Neural cell (in vitro differentiated cells): ENCODE measurements around the gene NPAS2. TPM values are rescaled to one million over a fixed set of nuclear protein-coding genes. Genes with fewer than 3 reads are reported as not detected.

ENCODE experiments used
- H2AFZ ChIP-seq: fragments of 200-600, 300-800 bp; sonication (generic), shearing (Covaris generic); 2 replicates; pipeline ENCODE4 v1.6.0; 2014; ENCODE audit warnings: low read depth, mild to moderate bottlenecking, antibody characterized with exemption, low read length, moderate library complexity
- H3F3A ChIP-seq: fragments of 200-600 bp; shearing (Covaris generic); 2 replicates; pipeline ENCODE4 v1.6.1; 2016; ENCODE audit warnings: mild to moderate bottlenecking, moderate library complexity, mixed read lengths, antibody characterized with exemption, low read length; ENCODE audit not compliant: insufficient read depth, poor library complexity, severe bottlenecking
- H3K27ac ChIP-seq: fragments of 200-600, 300-800 bp; sonication (generic), shearing (Covaris generic); 2 replicates; pipeline ENCODE4 v1.5.1; 2014; ENCODE audit warnings: mild to moderate bottlenecking, low read length, moderate library complexity
- H3K27me3 ChIP-seq: fragments of 300-800, 200-600 bp; sonication (generic), shearing (Covaris generic); 2 replicates; pipeline ENCODE4 v1.6.0; 2014; ENCODE audit warnings: mild to moderate bottlenecking, low read depth, low read length, moderate library complexity; ENCODE audit not compliant: insufficient read depth
- H3K36me3 ChIP-seq: fragments of 300-800, 200-600 bp; sonication (generic), shearing (Covaris generic); 2 replicates; pipeline ENCODE4 v1.5.1; 2014; ENCODE audit warnings: mild to moderate bottlenecking, antibody characterized with exemption, low read length, moderate library complexity; ENCODE audit not compliant: insufficient read depth
- H3K4me2 ChIP-seq: fragments of 300-800, 200-600 bp; sonication (generic), shearing (Covaris generic); 2 replicates; pipeline ENCODE4 v1.6.0; 2014; ENCODE audit warnings: mild to moderate bottlenecking, low read length
- H3K4me3 ChIP-seq: fragments of 300-800, 200-600 bp; sonication (generic), shearing (Covaris generic); 2 replicates; pipeline ENCODE4 v1.5.1; 2014; ENCODE audit warnings: mild to moderate bottlenecking, low read length, moderate library complexity
- H3K79me2 ChIP-seq: fragments of 200-600 bp; shearing (Covaris generic); replicated peaks from 2 replicates; pipeline ENCODE4 v1.6.0; 2014; ENCODE audit warnings: mild to moderate bottlenecking, low read length, moderate library complexity; ENCODE audit not compliant: insufficient read depth
- H3K9ac ChIP-seq: fragments of 300-800, 200-600 bp; sonication (generic), shearing (Covaris generic); 2 replicates; pipeline ENCODE4 v1.6.1; 2016; ENCODE audit warnings: mild to moderate bottlenecking, low read length, mixed read lengths
- H3K9me2 ChIP-seq: fragments of 200-600 bp; shearing (Covaris generic); 2 replicates; pipeline ENCODE4 v1.6.1; 2016; ENCODE audit warnings: mild to moderate bottlenecking, low read length, mixed read lengths; ENCODE audit not compliant: insufficient read depth
- H3K9me3 ChIP-seq: fragments of 200-600, 300-800 bp; sonication (generic), shearing (Covaris generic); 2 replicates; pipeline ENCODE4 v1.6.1; 2016; ENCODE audit warnings: mild to moderate bottlenecking, mixed run types, low read length, moderate library complexity, mixed read lengths
- H4K20me1 ChIP-seq: fragments of 200-600 bp; shearing (Covaris generic); 2 replicates; pipeline ENCODE4 v1.6.1; 2016; ENCODE audit warnings: mild to moderate bottlenecking, mixed run types; ENCODE audit not compliant: insufficient read depth
- EP300 ChIP-seq: fragments of 450-650 bp; conservative IDR thresholded peaks from 2 replicates; pipeline ENCODE4 v1.6.1; 2014; ENCODE audit warnings: antibody characterized with exemption, mild to moderate bottlenecking, moderate library complexity; ENCODE audit not compliant: poor library complexity, severe bottlenecking
- EZH2 ChIP-seq: fragments of 200-600, 300-800 bp; shearing (Covaris generic), sonication (generic); IDR thresholded peaks from 2 replicates; pipeline ENCODE4 v1.6.1; 2014; ENCODE audit warnings: antibody characterized with exemption, low read length, borderline replicate concordance, mild to moderate bottlenecking; ENCODE audit not compliant: insufficient read depth, poor library complexity, severe bottlenecking
- MXI1 ChIP-seq: fragments of 450-650 bp; conservative IDR thresholded peaks from 2 replicates; pipeline ENCODE4 v1.6.1; 2014; ENCODE audit warnings: antibody characterized with exemption, mild to moderate bottlenecking; ENCODE audit not compliant: poor library complexity, severe bottlenecking
- POLR2AphosphoS5 ChIP-seq: IDR thresholded peaks from 2 replicates; pipeline ENCODE4 v1.6.1; 2012
- RAD21 ChIP-seq: fragments of 450-650 bp; conservative IDR thresholded peaks from 2 replicates; pipeline ENCODE4 v1.6.1; 2014; ENCODE audit warnings: antibody characterized with exemption, mild to moderate bottlenecking, moderate library complexity
- REST ChIP-seq: IDR thresholded peaks from 2 replicates; pipeline ENCODE4 v1.6.1; 2012; ENCODE audit warnings: borderline replicate concordance
- SMC3 ChIP-seq: fragments of 450-650 bp; conservative IDR thresholded peaks from 2 replicates; pipeline ENCODE4 v1.6.1; 2014; ENCODE audit warnings: antibody characterized with exemption, mild to moderate bottlenecking, moderate library complexity; ENCODE audit not compliant: poor library complexity
- TAF1 ChIP-seq: IDR thresholded peaks from 2 replicates; pipeline ENCODE4 v1.6.1; 2012; ENCODE audit warnings: low read depth
- polyA plus RNA-seq: library from polyadenylated mRNA; depleted of rRNA; stranded (reverse); fragments of >200 nt; gene quantifications from 2 replicates; pipeline ENCODE4 v1.2.3, GENCODE V29; 2014
- TF ChIP-seq, protein P1 (sequence below): fragments of 450-650 bp; IDR thresholded peaks from 2 replicates; pipeline ENCODE4 v1.5.1; 2014; ENCODE audit warnings: antibody characterized with exemption, mild to moderate bottlenecking, moderate library complexity; ENCODE audit not compliant: poor library complexity, severe bottlenecking

NPAS2 gene
- polyA plus RNA-seq, 1 donor from 2014 or later = 2.1 TPM

DNA sequence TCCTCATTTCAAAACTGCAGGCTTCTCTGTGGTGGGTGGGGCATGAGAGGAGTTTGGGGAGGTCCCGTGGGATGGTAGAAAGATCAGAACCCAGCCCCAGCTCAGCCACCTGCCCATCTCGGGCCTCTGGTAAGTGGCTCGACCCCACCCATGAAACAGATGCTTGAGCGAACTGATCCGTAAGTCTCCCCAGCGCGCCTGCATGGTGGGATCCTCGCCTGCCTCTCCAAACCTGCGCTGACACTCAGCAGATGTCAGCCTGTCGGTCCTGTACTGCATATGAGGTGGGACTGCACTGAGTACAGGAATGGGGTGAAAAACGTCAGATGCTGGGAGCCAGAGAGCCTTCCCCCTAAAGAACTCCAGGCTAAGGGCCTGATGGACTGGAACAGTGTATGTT is 166.2 kb downstream of the NPAS2 start:
- Histone ChIP-seq H2AFZ (no peak overlapping the region), H3K9ac (no peak overlapping the region), H3K36me3 (no peaks in the 10 kb centered on the region), H3K4me3 (no peak overlapping the region), H3K4me2 (no peak overlapping the region), H3K27me3 (no peaks in the 10 kb centered on the region), H3K27ac (no peak overlapping the region), H3F3A (no peaks in the 10 kb centered on the region), H3K79me2 (no peaks in the 10 kb centered on the region), H3K9me2 (no peaks in the 10 kb centered on the region), H4K20me1 (no peaks in the 10 kb centered on the region), H3K9me3 (no peaks in the 10 kb centered on the region)
- TF ChIP-seq MXI1 = no peak

DNA sequence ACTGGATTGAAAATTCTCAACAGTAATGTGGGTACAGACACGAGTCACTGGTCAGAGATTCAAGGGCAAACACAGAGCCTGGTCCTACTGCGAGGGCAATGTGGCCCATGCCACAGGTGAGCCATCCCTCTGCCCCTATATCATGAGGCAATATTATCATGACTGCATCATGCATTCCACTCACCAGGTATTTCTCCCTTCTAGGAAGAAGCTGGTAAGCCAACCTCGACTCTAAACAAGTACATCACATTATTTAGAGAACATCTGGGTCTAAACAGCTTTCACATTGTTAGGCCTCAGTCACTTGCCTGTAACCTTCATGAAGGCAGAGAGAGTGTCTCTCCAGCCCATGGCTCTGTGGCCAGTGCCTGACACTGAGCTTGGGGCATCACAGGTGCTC is 167.6 kb downstream of the NPAS2 start:
- Histone ChIP-seq H3K9me3 (no peaks in the 10 kb centered on the region), H4K20me1 (no peaks in the 10 kb centered on the region), H3F3A (no peaks in the 10 kb centered on the region), H2AFZ (no peak overlapping the region), H3K36me3 (no peaks in the 10 kb centered on the region), H3K9me2 (no peaks in the 10 kb centered on the region), H3K9ac (no peak overlapping the region), H3K27me3 (no peaks in the 10 kb centered on the region), H3K4me2 (no peak overlapping the region), H3K79me2 (no peaks in the 10 kb centered on the region), H3K4me3 (no peak overlapping the region), H3K27ac (no peak overlapping the region)
- TF ChIP-seq, protein P1, sequence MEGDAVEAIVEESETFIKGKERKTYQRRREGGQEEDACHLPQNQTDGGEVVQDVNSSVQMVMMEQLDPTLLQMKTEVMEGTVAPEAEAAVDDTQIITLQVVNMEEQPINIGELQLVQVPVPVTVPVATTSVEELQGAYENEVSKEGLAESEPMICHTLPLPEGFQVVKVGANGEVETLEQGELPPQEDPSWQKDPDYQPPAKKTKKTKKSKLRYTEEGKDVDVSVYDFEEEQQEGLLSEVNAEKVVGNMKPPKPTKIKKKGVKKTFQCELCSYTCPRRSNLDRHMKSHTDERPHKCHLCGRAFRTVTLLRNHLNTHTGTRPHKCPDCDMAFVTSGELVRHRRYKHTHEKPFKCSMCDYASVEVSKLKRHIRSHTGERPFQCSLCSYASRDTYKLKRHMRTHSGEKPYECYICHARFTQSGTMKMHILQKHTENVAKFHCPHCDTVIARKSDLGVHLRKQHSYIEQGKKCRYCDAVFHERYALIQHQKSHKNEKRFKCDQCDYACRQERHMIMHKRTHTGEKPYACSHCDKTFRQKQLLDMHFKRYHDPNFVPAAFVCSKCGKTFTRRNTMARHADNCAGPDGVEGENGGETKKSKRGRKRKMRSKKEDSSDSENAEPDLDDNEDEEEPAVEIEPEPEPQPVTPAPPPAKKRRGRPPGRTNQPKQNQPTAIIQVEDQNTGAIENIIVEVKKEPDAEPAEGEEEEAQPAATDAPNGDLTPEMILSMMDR = no peak
- TF ChIP-seq REST (no peak), POLR2AphosphoS5 (no peak), MXI1 (no peak), RAD21 (no peak), EP300 (no peak), TAF1 (no peak), SMC3 (no peak), EZH2 (no peak)

GRCh38 chr2:100987974-100988373 is 168.0 kb downstream of the NPAS2 start:
- no peaks in the 10 kb centered on the region for H3K9me3 ChIP-seq
- H3K9ac ChIP-seq = no peak overlapping the region
- no peaks in the 10 kb centered on the region for H3K79me2 ChIP-seq
- no peak overlapping the region for H3K4me2 ChIP-seq
- no peaks in the 10 kb centered on the region for H4K20me1 ChIP-seq
- H2AFZ ChIP-seq = no peak overlapping the region
- H3K4me3 ChIP-seq = no peak overlapping the region
- no peak overlapping the region for H3K27ac ChIP-seq
- H3K27me3 ChIP-seq = no peaks in the 10 kb centered on the region
- H3F3A ChIP-seq = no peaks in the 10 kb centered on the region
- no peaks in the 10 kb centered on the region for H3K36me3 ChIP-seq
- H3K9me2 ChIP-seq = no peaks in the 10 kb centered on the region
- no peak for TF ChIP-seq SMC3
- TF ChIP-seq POLR2AphosphoS5 = no peak
- no peak for TF ChIP-seq RAD21
- no peak for TF ChIP-seq MXI1
- TF ChIP-seq EP300 = no peak
- TF ChIP-seq EZH2 = no peak
- TF ChIP-seq TAF1 = no peak
- no peak for TF ChIP-seq REST
- TF ChIP-seq, protein P1 = no peak
